ENCODE data around the gene BID.

The BID gene

DNA sequence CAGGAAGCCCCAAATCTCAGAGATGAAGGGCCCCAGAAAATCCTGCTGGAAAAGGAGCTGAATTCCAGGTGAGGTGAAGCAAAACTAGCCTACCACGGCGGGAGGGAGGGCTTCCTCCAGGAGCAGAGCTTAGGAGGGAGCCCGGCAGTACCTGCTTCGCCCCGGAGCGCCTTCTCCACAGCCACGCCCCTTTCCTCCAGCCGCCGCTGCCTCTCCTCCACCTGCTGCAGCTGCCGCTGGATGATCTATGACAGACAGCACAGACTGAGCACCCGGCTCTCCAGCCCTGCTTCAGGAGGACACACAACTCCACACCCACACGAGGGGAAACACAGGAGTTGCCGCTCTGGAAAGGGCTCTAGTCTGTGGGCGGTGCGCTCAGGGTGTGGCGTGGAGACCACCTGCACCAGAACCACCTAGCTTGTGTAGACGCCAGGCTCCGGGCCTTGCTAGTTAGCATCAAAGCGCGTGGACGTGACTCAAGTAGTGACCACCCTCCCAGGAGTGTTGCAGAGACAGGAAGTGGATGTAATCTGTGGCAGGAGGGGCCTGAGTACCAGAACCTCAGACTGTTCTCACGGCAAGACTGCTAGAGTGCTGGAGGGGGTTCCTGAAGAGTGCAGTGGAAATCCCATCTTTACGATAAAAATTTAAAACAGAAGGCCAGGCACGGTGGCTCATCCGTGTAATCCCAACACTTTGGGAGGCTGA lies 34.6 kb upstream of the BID start:
- Histone ChIP-seq H3K9me3 (ENCODE audit: low read length) (no peaks in the 10 kb centered on the region), H3F3A (ENCODE audit: insufficient read depth, low read length) (no peaks in the 10 kb centered on the region), H4K20me1 (ENCODE audit: insufficient read depth, low read length) (no peaks in the 10 kb centered on the region), H3K4me1 (ENCODE audit: insufficient read depth, low read length, severe bottlenecking) (peaks cover 12% of the 10 kb centered on the region), H3K79me2 (ENCODE audit: insufficient read depth, low read length) (no peaks in the 10 kb centered on the region), H2AFZ (ENCODE audit: low read length) (no peak overlapping the region), H3K9me2 (ENCODE audit: low read depth, low read length) (no peaks in the 10 kb centered on the region), H3K4me2 (ENCODE audit: low read length) (no peak overlapping the region), H3K27ac (ENCODE audit: low read depth, low read length, poor library complexity, severe bottlenecking) (no peak overlapping the region), H3K4me3 (ENCODE audit: low read depth, low read length, poor library complexity, severe bottlenecking) (no peak overlapping the region), H3K36me3 (ENCODE audit: insufficient read depth, low read length) (peaks cover 7% of the 10 kb centered on the region; the same call in 1 of the 2 replicates), H3K9ac (ENCODE audit: low read length) (no peak overlapping the region), H3K27me3 (ENCODE audit: insufficient read depth, low read length) (no peaks in the 10 kb centered on the region)
- TF ChIP-seq EZH2 (IDR thresholded peaks at IDR 0.05; ENCODE audit: borderline replicate concordance, low read length) = no peak
- TF ChIP-seq, protein P1, sequence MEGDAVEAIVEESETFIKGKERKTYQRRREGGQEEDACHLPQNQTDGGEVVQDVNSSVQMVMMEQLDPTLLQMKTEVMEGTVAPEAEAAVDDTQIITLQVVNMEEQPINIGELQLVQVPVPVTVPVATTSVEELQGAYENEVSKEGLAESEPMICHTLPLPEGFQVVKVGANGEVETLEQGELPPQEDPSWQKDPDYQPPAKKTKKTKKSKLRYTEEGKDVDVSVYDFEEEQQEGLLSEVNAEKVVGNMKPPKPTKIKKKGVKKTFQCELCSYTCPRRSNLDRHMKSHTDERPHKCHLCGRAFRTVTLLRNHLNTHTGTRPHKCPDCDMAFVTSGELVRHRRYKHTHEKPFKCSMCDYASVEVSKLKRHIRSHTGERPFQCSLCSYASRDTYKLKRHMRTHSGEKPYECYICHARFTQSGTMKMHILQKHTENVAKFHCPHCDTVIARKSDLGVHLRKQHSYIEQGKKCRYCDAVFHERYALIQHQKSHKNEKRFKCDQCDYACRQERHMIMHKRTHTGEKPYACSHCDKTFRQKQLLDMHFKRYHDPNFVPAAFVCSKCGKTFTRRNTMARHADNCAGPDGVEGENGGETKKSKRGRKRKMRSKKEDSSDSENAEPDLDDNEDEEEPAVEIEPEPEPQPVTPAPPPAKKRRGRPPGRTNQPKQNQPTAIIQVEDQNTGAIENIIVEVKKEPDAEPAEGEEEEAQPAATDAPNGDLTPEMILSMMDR (IDR thresholded peaks at IDR 0.05; ENCODE audit: low read length) = no peak

DNA sequence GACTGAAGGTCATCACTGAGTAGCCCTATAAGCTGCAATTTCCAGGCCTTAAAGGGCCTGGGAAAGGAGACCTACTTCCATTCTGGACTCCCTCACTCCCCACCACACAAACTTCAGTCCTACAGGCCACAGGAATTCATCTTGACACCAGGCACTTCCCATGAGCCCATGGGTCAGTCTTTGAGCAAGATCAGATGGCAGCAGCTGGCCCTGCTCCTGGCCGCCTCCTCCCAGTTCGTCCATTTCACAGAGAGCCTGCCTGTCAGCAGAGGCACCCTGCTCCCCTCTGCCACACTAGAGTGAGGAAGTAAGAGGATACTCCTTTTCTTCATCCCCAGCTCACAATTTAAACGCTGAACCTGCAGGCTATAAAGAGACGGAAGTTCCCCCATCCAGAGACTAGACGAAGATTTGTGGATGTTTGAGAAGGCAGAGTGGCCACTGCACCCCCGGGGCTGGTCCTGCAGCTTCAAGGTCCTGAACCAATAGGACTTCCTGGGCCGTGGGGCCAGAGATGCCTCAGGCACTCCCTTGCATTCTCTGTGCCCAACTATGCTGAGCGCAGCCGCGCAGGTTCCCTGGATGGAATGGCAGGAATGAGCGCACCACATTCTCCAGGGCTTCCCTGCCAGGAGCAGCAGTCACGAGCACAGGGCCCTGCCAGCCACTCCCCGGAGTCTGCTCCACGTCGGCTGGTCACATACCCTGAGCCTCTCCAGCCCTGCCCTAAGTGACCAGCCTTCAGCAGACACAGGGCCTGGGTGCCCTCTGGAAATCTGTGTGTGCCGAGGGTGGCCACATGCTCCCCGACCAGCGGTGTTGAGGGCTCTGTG lies 33.5 kb upstream of the BID start:
- no peak overlapping the region for H3K9ac ChIP-seq (ENCODE audit: low read length)
- H3K36me3 ChIP-seq (ENCODE audit: insufficient read depth, low read length) = peaks cover 7% of the 10 kb centered on the region; the same call in 1 of the 2 replicates

DNA sequence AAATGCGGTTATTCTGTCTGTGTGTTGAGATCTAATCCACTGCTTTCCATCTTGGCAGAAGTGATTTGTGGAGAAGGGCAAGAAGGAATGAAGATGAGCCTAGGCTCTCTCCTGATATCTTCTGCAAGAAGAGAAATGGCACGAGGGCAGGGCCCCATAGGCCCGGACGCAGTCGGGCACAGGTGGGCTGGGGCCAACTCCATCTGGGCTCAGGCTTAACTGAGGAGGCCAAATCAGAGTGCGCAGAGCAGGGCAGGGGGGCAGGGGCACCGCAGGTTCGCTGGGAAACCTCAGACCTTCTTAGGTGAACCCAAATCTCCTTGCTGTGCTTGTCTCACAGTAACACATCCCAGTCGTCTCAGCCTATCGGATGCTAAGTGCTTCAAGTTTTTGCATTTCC lies 32.8 kb upstream of the BID start:
- H3K9ac ChIP-seq (ENCODE audit: low read length) = no peak overlapping the region
- H3K79me2 ChIP-seq (ENCODE audit: insufficient read depth, low read length) = no peaks in the 10 kb centered on the region
- H3K27ac ChIP-seq (ENCODE audit: low read depth, low read length, poor library complexity, severe bottlenecking) = no peak overlapping the region
- H3K9me2 ChIP-seq (ENCODE audit: low read depth, low read length) = no peaks in the 10 kb centered on the region
- TF ChIP-seq EZH2 (IDR thresholded peaks at IDR 0.05; ENCODE audit: borderline replicate concordance, low read length) = no peak
- TF ChIP-seq, protein P1 (IDR thresholded peaks at IDR 0.05; ENCODE audit: low read length) = no peak
- H2AFZ ChIP-seq (ENCODE audit: low read length) = no peak overlapping the region
- H3K4me3 ChIP-seq (ENCODE audit: low read depth, low read length, poor library complexity, severe bottlenecking) = no peak overlapping the region
- H3K4me1 ChIP-seq (ENCODE audit: insufficient read depth, low read length, severe bottlenecking) = peaks cover under 1% of the 10 kb centered on the region
- H3K4me2 ChIP-seq (ENCODE audit: low read length) = no peak overlapping the region
- no peaks in the 10 kb centered on the region for H3K9me3 ChIP-seq (ENCODE audit: low read length)
- no peaks in the 10 kb centered on the region for H3F3A ChIP-seq (ENCODE audit: insufficient read depth, low read length)
- H3K36me3 ChIP-seq (ENCODE audit: insufficient read depth, low read length) = peaks cover 7% of the 10 kb centered on the region; the same call in 1 of the 2 replicates
- H4K20me1 ChIP-seq (ENCODE audit: insufficient read depth, low read length) = no peaks in the 10 kb centered on the region
- no peaks in the 10 kb centered on the region for H3K27me3 ChIP-seq (ENCODE audit: insufficient read depth, low read length)

More for the DNA sequence above, 33.5 kb upstream of the BID start:
- Histone ChIP-seq H3K9me2 (ENCODE audit: low read depth, low read length) (no peaks in the 10 kb centered on the region), H4K20me1 (ENCODE audit: insufficient read depth, low read length) (no peaks in the 10 kb centered on the region), H3K4me2 (ENCODE audit: low read length) (no peak overlapping the region), H3F3A (ENCODE audit: insufficient read depth, low read length) (no peaks in the 10 kb centered on the region), H3K27me3 (ENCODE audit: insufficient read depth, low read length) (no peaks in the 10 kb centered on the region), H3K4me1 (ENCODE audit: insufficient read depth, low read length, severe bottlenecking) (peaks cover 8% of the 10 kb centered on the region), H3K27ac (ENCODE audit: low read depth, low read length, poor library complexity, severe bottlenecking) (no peak overlapping the region), H2AFZ (ENCODE audit: low read length) (no peak overlapping the region), H3K79me2 (ENCODE audit: insufficient read depth, low read length) (no peaks in the 10 kb centered on the region), H3K4me3 (ENCODE audit: low read depth, low read length, poor library complexity, severe bottlenecking) (no peak overlapping the region), H3K9me3 (ENCODE audit: low read length) (no peaks in the 10 kb centered on the region)
- TF ChIP-seq EZH2 (IDR thresholded peaks at IDR 0.05; ENCODE audit: borderline replicate concordance, low read length) = no peak
- TF ChIP-seq, protein P1 (IDR thresholded peaks at IDR 0.05; ENCODE audit: low read length) = no peak
